ENCODE data around the gene FBXW2. TPM values are rescaled to one million over a fixed set of nuclear protein-coding genes. Genes with fewer than 3 reads are reported as not detected.

FBXW2 gene
- total RNA-seq, 1 experiment from 2014 or later, result 62.1 TPM

DNA sequence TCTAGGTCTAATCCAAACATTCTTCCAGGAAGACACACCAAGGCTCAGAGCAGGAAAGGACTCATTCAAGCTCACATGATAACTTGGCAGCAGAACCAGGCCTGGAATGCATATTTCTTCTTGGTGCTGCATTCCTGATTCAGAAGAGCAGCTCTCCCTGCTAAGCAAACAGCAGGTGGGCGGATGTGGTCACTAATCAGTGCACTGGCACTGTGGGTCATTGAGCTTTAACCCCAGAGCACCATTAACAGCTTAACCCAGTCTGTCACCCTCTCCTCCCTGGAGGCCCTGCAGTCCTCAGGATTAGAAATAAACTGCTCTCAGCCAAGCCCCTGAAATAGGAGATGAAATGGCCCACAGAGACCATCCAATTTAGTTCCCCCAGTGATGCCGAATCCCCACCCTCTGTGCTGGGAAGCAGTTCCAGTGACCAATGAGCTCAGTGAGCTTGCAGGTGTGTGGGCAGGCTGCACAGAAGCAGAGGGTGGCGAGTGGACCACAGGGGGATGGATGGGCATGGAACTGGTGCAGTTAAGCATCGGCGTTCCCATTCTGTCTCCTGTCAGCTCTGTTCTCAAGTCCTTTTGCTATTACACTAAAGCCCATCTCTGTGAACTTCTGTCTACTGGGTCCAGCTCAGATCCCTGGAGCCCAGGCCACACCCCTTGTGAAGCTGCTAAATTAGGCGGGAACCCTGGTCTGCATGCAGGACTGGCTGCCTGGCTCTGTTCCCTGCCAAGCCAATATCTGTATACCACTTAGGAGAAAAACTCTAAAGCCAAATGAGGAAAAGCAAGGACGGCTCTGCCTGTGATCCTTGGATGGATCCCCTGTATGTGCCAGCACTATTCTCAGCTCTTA lies 62.3 kb downstream of the FBXW2 start:
- Histone ChIP-seq H3K18ac (ENCODE audit: insufficient read length, low read depth, low read length) (no peak overlapping the region), H3K4ac (ENCODE audit: low read depth, low read length) (no peak overlapping the region), H3K23me2 (ENCODE audit: insufficient read length, low read depth, low read length, poor library complexity, severe bottlenecking) (peaks cover 2% of the 10 kb centered on the region), H3K9ac (ENCODE audit: extremely low read depth, insufficient read length, low read length) (no peak overlapping the region), H3K56ac (ENCODE audit: insufficient read length, low read depth, low read length) (no peak overlapping the region), H3K4me2 (ENCODE audit: insufficient read depth, insufficient read length, low read length) (no peak overlapping the region), H3K14ac (ENCODE audit: insufficient read depth, low read length) (no peak overlapping the region), H4K5ac (ENCODE audit: insufficient read length, low read depth, low read length) (no peak overlapping the region), H4K8ac (replicated peaks; ENCODE audit: insufficient read length, low read depth, low read length) (no peak overlapping the region), H3K23ac (ENCODE audit: insufficient read length, low read depth, low read length) (no peak overlapping the region), H2AFZ (ENCODE audit: low read length) (no peak overlapping the region), H2BK5ac (ENCODE audit: insufficient read length, low read length) (no peak overlapping the region), H3K4me1 (ENCODE audit: insufficient read depth, low read length) (no peaks in the 10 kb centered on the region), H2BK15ac (ENCODE audit: low read depth, low read length) (no peak overlapping the region), H4K20me1 (ENCODE audit: control insufficient read depth, insufficient read depth, insufficient read length) (no peaks in the 10 kb centered on the region), H3K27me3 (ENCODE audit: insufficient read depth, low read length) (no peaks in the 10 kb centered on the region), H2BK12ac (ENCODE audit: insufficient read length, low read depth, low read length) (no peak overlapping the region), H3K79me1 (ENCODE audit: insufficient read depth, low read depth, low read length, poor library complexity, severe bottlenecking) (no peaks in the 10 kb centered on the region), H3T11ph (ENCODE audit: low read length) (no peak overlapping the region), H3K9me3 (ENCODE audit: control insufficient read depth, low read depth, low read length) (no peaks in the 10 kb centered on the region), H4K91ac (ENCODE audit: insufficient read length, low read depth, low read length) (no peak overlapping the region), H2AK5ac (ENCODE audit: insufficient read length, low read length) (no peak overlapping the region), H2BK20ac (ENCODE audit: low read depth, low read length, poor library complexity, severe bottlenecking) (no peak overlapping the region), H3K79me2 (ENCODE audit: insufficient read depth, low read length) (no peaks in the 10 kb centered on the region), H3K27ac (ENCODE audit: insufficient read length, low read depth, low read length) (no peak overlapping the region), H2BK120ac (ENCODE audit: low read depth, low read length, poor library complexity, severe bottlenecking) (no peak overlapping the region)
- H3K4me1 Mint-ChIP-seq, result peaks cover 4 to 8% of the 10 kb centered on the region in 2 experiments; a peak in 2 of 4 replicates
- H3K27me3 Mint-ChIP-seq (ENCODE audit: low read depth), result peaks cover 8% of the 10 kb centered on the region
- no peaks in the 10 kb centered on the region for H3K36me3 Mint-ChIP-seq (ENCODE audit: insufficient read depth in 1 of 3, low read depth in 3 of 3)
- WGBS (ENCODE audit: extremely low coverage, insufficient read length, low lambda C conversion rate), result no CpG with 5 or more reads among the region's 7 CpGs
- no peak overlapping the region for H3K27ac Mint-ChIP-seq
- no peaks in the 10 kb centered on the region; a peak in 1 of 5 replicates for H3K9me3 Mint-ChIP-seq
- no peak overlapping the region for H3K4me3 Mint-ChIP-seq
- no peak for DNase-seq
- TF ChIP-seq, protein P1, sequence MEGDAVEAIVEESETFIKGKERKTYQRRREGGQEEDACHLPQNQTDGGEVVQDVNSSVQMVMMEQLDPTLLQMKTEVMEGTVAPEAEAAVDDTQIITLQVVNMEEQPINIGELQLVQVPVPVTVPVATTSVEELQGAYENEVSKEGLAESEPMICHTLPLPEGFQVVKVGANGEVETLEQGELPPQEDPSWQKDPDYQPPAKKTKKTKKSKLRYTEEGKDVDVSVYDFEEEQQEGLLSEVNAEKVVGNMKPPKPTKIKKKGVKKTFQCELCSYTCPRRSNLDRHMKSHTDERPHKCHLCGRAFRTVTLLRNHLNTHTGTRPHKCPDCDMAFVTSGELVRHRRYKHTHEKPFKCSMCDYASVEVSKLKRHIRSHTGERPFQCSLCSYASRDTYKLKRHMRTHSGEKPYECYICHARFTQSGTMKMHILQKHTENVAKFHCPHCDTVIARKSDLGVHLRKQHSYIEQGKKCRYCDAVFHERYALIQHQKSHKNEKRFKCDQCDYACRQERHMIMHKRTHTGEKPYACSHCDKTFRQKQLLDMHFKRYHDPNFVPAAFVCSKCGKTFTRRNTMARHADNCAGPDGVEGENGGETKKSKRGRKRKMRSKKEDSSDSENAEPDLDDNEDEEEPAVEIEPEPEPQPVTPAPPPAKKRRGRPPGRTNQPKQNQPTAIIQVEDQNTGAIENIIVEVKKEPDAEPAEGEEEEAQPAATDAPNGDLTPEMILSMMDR (conservative IDR thresholded peaks at IDR 0.05), result no peak

Measured in H9 (cell line).